Type B pancreatic cell (in vitro differentiated cells): ENCODE results near the gene STAC3. TPM values are rescaled to one million over a fixed set of nuclear protein-coding genes. Genes with fewer than 3 reads are reported as not detected.

ENCODE experiments used
- DNase-seq: peaks from one replicate; pipeline ENCODE4 v3.0.0; 2021; ENCODE audit warnings: mixed read lengths; ENCODE audit not compliant: unreplicated experiment; ENCODE audit errors: extremely low spot score
- H3K27ac Mint-ChIP-seq: 2 replicates; pipeline ENCODE4 v1.8.0; 2021; ENCODE audit warnings: mild to moderate bottlenecking, mixed read lengths
- H3K27me3 Mint-ChIP-seq: 2 replicates; pipeline ENCODE4 v1.8.0; 2021; ENCODE audit warnings: mixed read lengths
- H3K36me3 Mint-ChIP-seq: 2 replicates; pipeline ENCODE4 v1.8.0; 2021; ENCODE audit warnings: mixed read lengths
- H3K4me1 Mint-ChIP-seq: one replicate; pipeline ENCODE4 v1.8.0; 2021; ENCODE audit warnings: mixed read lengths; ENCODE audit not compliant: unreplicated experiment
- H3K4me3 Mint-ChIP-seq: 2 replicates; pipeline ENCODE4 v1.8.0; 2021; ENCODE audit warnings: mild to moderate bottlenecking, mixed read lengths
- H3K9me3 Mint-ChIP-seq: 2 replicates; pipeline ENCODE4 v1.8.0; 2021; ENCODE audit warnings: mixed read lengths
- total RNA-seq: library from RNA; stranded (reverse); gene quantifications from 2 replicates; pipeline ENCODE4 v1.2.1, GENCODE V29; 2021; ENCODE audit warnings: low replicate concordance
- TF ChIP-seq, protein P1 (sequence below): fragments of 200-600 bp; sonication (generic); conservative IDR thresholded peaks from 2 replicates; pipeline ENCODE4 v1.5.0; 2021; ENCODE audit warnings: antibody characterized with exemption, mild to moderate bottlenecking

The STAC3 gene
- total RNA-seq, 1 donor from 2014 or later = 4.8 TPM

DNA sequence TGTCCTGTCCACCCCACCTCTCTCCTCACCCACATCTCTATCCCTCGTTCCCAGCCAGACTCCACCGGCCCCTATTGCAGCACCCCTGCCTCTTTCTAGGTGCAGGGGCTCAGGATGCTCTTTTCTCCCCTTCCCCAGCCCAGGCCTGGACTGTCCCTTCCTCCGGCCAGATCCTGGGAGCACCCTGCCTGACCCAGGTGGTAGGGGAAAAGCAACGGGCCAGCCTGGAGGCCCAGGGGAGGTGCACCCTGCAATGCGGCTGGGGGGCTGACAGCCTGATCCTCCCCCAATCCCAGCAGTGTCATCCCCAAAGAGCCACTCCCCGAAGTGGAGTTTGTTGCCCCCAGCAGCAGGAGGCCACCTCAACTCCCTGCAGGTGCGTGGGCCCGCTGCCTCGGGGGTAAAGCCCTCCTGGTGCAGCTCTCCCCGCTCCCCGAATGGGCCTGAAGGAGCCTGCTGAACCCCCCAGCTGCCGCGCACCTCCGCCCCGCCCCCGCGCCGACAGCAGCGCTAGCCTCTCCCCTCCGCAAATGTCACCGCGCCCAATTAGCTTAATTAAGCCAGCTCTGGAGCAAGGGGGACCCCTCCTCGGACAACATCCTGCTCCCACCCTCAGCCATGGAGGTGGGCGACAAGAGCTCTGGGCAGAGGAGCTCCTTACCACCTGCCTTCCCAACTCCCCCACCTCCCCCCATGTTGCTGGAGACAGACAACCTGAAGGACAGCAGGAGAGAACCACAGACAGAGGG is 29.6 kb downstream of the STAC3 start:
- no peak overlapping the region for H3K27ac Mint-ChIP-seq
- DNase-seq = no peak
- H3K27me3 Mint-ChIP-seq = peaks cover 80% of the 10 kb centered on the region
- H3K4me3 Mint-ChIP-seq = peak overlapping the region; percentile 61
- no peaks in the 10 kb centered on the region for H3K36me3 Mint-ChIP-seq
- no peaks in the 10 kb centered on the region for H3K9me3 Mint-ChIP-seq
- TF ChIP-seq, protein P1, sequence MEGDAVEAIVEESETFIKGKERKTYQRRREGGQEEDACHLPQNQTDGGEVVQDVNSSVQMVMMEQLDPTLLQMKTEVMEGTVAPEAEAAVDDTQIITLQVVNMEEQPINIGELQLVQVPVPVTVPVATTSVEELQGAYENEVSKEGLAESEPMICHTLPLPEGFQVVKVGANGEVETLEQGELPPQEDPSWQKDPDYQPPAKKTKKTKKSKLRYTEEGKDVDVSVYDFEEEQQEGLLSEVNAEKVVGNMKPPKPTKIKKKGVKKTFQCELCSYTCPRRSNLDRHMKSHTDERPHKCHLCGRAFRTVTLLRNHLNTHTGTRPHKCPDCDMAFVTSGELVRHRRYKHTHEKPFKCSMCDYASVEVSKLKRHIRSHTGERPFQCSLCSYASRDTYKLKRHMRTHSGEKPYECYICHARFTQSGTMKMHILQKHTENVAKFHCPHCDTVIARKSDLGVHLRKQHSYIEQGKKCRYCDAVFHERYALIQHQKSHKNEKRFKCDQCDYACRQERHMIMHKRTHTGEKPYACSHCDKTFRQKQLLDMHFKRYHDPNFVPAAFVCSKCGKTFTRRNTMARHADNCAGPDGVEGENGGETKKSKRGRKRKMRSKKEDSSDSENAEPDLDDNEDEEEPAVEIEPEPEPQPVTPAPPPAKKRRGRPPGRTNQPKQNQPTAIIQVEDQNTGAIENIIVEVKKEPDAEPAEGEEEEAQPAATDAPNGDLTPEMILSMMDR = no peak
- H3K4me1 Mint-ChIP-seq = peaks cover 52% of the 10 kb centered on the region

DNA sequence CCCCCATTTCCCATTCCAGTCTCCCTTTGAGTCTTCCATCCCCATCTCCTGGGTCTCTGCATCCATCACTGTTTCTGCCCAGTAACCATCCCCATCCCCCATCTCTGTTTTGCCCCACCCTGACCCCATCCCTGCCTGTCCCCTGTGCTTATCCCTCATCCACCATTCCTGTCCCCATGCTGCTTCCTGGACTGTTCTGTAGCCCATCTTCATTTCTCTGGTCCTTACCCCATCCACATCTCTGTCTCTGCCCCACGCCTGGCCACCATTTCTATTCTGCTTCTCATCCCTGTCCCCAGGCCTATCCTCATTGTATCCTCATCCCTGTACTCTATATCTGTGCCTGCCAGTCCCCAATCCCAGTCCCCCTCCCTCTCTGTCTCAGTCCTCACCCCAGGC is 30.2 kb downstream of the STAC3 start:
- TF ChIP-seq, protein P1 = no peak
- Mint-ChIP-seq H3K27ac (no peak overlapping the region), H3K9me3 (no peaks in the 10 kb centered on the region), H3K27me3 (peaks cover 77% of the 10 kb centered on the region), H3K4me3 (peak overlapping the region; percentile 61), H3K36me3 (no peaks in the 10 kb centered on the region), H3K4me1 (peaks cover 49% of the 10 kb centered on the region)
- no peak for DNase-seq

- no peaks in the 10 kb centered on the region for H3K36me3 Mint-ChIP-seq
- TF ChIP-seq, protein P1 = no peak
- H3K4me1 Mint-ChIP-seq = peaks cover 50% of the 10 kb centered on the region
- H3K9me3 Mint-ChIP-seq = no peaks in the 10 kb centered on the region
- H3K27me3 Mint-ChIP-seq = peaks cover 78% of the 10 kb centered on the region
- H3K4me3 Mint-ChIP-seq = peak overlapping the region; percentile 82
- no peak overlapping the region for H3K27ac Mint-ChIP-seq
- no peak for DNase-seq
Observed at GRCh38 chr12:57219993-57220754, 30.8 kb downstream of the STAC3 start.

GRCh38 chr12:57219205-57219992 is 31.6 kb downstream of the STAC3 start:
- H3K36me3 Mint-ChIP-seq = no peaks in the 10 kb centered on the region
- peak overlapping the region; percentile 82 for H3K4me3 Mint-ChIP-seq
- H3K4me1 Mint-ChIP-seq = peaks cover 56% of the 10 kb centered on the region
- TF ChIP-seq, protein P1 = no peak
- H3K27ac Mint-ChIP-seq = peak overlapping the region; percentile 60
- no peak for DNase-seq
- H3K27me3 Mint-ChIP-seq = peaks cover 84% of the 10 kb centered on the region
- H3K9me3 Mint-ChIP-seq = no peaks in the 10 kb centered on the region

DNA sequence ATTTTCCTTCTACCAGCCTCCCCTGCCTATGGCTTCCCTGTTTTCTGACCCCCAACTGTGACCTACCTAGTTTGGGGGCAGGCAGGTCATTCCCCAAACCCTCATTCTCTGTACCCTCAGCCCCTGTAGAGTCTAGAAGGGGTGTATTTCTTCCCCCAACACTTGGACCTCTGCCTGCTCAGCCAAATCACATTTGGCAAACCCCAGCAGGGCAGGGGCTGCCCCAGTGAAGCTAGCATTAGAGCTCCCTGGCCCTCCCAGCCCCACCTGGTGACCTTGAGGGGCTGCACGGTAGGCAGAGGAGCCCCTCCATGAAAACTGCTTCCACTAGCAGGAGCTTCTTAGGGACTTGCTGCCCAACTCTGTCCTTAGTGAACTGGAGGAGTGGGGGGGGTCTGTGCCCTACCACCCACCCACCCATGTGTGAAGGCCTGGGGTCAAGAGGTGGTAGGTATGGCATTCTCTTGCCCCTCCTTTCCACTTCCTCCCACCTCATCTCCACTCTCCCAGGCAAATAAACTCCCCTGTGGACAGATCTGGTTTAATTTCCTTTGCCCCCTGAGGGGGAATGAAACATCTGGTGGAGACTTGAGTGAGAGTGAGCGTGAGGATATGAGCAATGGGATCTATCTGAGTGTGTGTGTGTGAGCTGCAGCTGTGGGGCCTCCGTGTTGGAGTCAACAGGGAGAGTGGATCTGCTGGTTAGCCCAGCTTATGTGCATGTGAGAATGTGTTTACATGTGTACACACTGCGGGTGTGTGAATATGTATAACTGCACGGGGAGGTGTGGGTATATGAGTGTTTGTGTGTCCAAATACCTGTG is 32.7 kb downstream of the STAC3 start:
- Mint-ChIP-seq H3K27ac (peak overlapping the region; percentile 60), H3K27me3 (peaks cover 83% of the 10 kb centered on the region), H3K36me3 (no peaks in the 10 kb centered on the region), H3K9me3 (no peaks in the 10 kb centered on the region), H3K4me3 (peak overlapping the region; percentile 82), H3K4me1 (peaks cover 62% of the 10 kb centered on the region)
- TF ChIP-seq, protein P1 = no peak
- no peak for DNase-seq
